HEK293T (cell line): ENCODE results near the gene AGAP1.

Experiments used
- ARNT ChIP-seq: fragments of 450-650 bp; IDR thresholded peaks from 2 replicates; pipeline ENCODE4 v1.6.1; 2017; ENCODE audit warnings: mild to moderate bottlenecking
- BHLHE40 ChIP-seq: fragments of 450-650 bp; IDR thresholded peaks from 2 replicates; pipeline ENCODE4 v1.6.1; 2016; ENCODE audit warnings: mild to moderate bottlenecking, moderate library complexity, borderline replicate concordance
- CTBP1 ChIP-seq: fragments of 450-650 bp; IDR thresholded peaks from 2 replicates; pipeline ENCODE4 v1.6.1; 2016; ENCODE audit warnings: borderline replicate concordance
- ELF4 ChIP-seq: fragments of 450-650 bp; IDR thresholded peaks from 2 replicates; pipeline ENCODE4 v1.6.1; 2017; ENCODE audit warnings: antibody characterized with exemption
- FOXA1 ChIP-seq: fragments of 450-650 bp; IDR thresholded peaks from 2 replicates; pipeline ENCODE4 v1.6.1; 2016; ENCODE audit warnings: mild to moderate bottlenecking
- FOXK2 ChIP-seq: fragments of 450-650 bp; IDR thresholded peaks from 2 replicates; pipeline ENCODE4 v1.6.1; 2016; ENCODE audit warnings: mild to moderate bottlenecking
- FOXM1 ChIP-seq: fragments of 450-650 bp; IDR thresholded peaks from 2 replicates; pipeline ENCODE4 v1.6.1; 2017; ENCODE audit warnings: mild to moderate bottlenecking, borderline replicate concordance
- HDGF ChIP-seq: fragments of 450-650 bp; IDR thresholded peaks from 2 replicates; pipeline ENCODE4 v1.6.1; 2017; ENCODE audit warnings: antibody characterized with exemption, borderline replicate concordance
- L3MBTL2 ChIP-seq: fragments of 450-650 bp; conservative IDR thresholded peaks from 2 replicates; pipeline ENCODE4 v1.6.1; 2016; ENCODE audit warnings: mild to moderate bottlenecking
- LEF1 ChIP-seq: fragments of 450-650 bp; IDR thresholded peaks from 2 replicates; pipeline ENCODE4 v1.6.1; 2017; ENCODE audit warnings: mild to moderate bottlenecking, borderline replicate concordance
- NFRKB ChIP-seq: fragments of 450-650 bp; IDR thresholded peaks from 2 replicates; pipeline ENCODE4 v1.6.1; 2016; ENCODE audit warnings: mild to moderate bottlenecking, moderate library complexity
- SUZ12 ChIP-seq: fragments of 450-650 bp; IDR thresholded peaks from 2 replicates; pipeline ENCODE4 v1.6.1; 2016; ENCODE audit warnings: mild to moderate bottlenecking
- TARDBP ChIP-seq: fragments of 450-650 bp; IDR thresholded peaks from 2 replicates; pipeline ENCODE4 v1.6.1; 2016
- ZNF384 ChIP-seq: fragments of 450-650 bp; IDR thresholded peaks from 2 replicates; pipeline ENCODE4 v1.6.1; 2016

- no peak for TF ChIP-seq BHLHE40
- TF ChIP-seq FOXM1, result no peak
- TF ChIP-seq HDGF, result no peak
- no peak for TF ChIP-seq FOXA1
- no peak for TF ChIP-seq L3MBTL2
- no peak for TF ChIP-seq TARDBP
- no peak for TF ChIP-seq NFRKB
- no peak for TF ChIP-seq FOXK2
- no peak for TF ChIP-seq SUZ12
- no peak for TF ChIP-seq ELF4
- TF ChIP-seq CTBP1, result no peak
- no peak for TF ChIP-seq ZNF384
- no peak for TF ChIP-seq LEF1
- TF ChIP-seq ARNT, result no peak
Measured at GRCh38 chr2:236101311-236101950, 607.6 kb downstream of the AGAP1 start.
